Right lobe of liver (tissue), 4 donors: ENCODE measurements around the gene LRPAP1.
"Not testable (repeated sequence)": the region's sequence is repeated elsewhere in the genome, so short reads cannot be mapped to it uniquely, and the experiment has no call there.

Experiments
- CTCF ChIP-seq, 4 donors: fragments of 200-600 bp in 3 of 4; fragments of 450-650 bp in 1 of 4; IDR thresholded peaks; one replicate each; pipeline versions ENCODE4 v1.5.1 to v1.8.0; 2016 to 2022; ENCODE audit warnings: antibody characterized with exemption in 4 of 4, mild to moderate bottlenecking in 2 of 4
- POLR2A ChIP-seq: fragments of 450-650 bp; IDR thresholded peaks from one replicate; pipeline ENCODE4 v1.6.1; 2017; ENCODE audit warnings: antibody characterized with exemption, mild to moderate bottlenecking
- donor health status: DM: no; HTN: no; CAD: no.
- donor health status: DM: no; HTN: no; CAD: no.
- donor health status: DM: no; HTN: yes; CAD: no.

- TF ChIP-seq CTCF (IDR thresholded peaks at IDR 0.05); POLR2A: not testable (repeated sequence)
Measured at GRCh38 chr4:3459156-3459555, 73.1 kb downstream of the LRPAP1 start.
